H9 (cell line): Measurements from ENCODE around the gene TBC1D2. TPM values are rescaled to one million over a fixed set of nuclear protein-coding genes. Genes with fewer than 3 reads are reported as not detected.

ENCODE experiments used
- DNase-seq: peaks from one replicate; pipeline ENCODE4 v3.0.0-alpha.2; 2017
- H2AFZ ChIP-seq: one replicate; pipeline ENCODE4 v1.6.1; 2013; ENCODE audit warnings: mild to moderate bottlenecking, low read length, control low read depth, moderate library complexity
- H2AK5ac ChIP-seq: 2 replicates; pipeline ENCODE4 v1.6.1; 2013; ENCODE audit warnings: low read length, control low read depth, mixed read lengths; ENCODE audit not compliant: insufficient read length
- H2BK120ac ChIP-seq: one replicate; pipeline ENCODE4 v1.6.1; 2013; ENCODE audit warnings: low read depth, mild to moderate bottlenecking, low read length, control low read depth, inconsistent platforms; ENCODE audit not compliant: poor library complexity, severe bottlenecking
- H2BK12ac ChIP-seq: 2 replicates; pipeline ENCODE4 v1.6.1; 2013; ENCODE audit warnings: low read length, control low read depth, mixed read lengths, low read depth; ENCODE audit not compliant: insufficient read length
- H2BK15ac ChIP-seq: 2 replicates; pipeline ENCODE4 v1.6.1; 2013; ENCODE audit warnings: low read depth, low read length, control low read depth
- H2BK20ac ChIP-seq: one replicate; pipeline ENCODE4 v1.6.1; 2013; ENCODE audit warnings: low read depth, mild to moderate bottlenecking, low read length, control low read depth, inconsistent platforms; ENCODE audit not compliant: poor library complexity, severe bottlenecking
- H2BK5ac ChIP-seq: 2 replicates; pipeline ENCODE4 v1.6.1; 2013; ENCODE audit warnings: low read length, control low read depth, mixed read lengths; ENCODE audit not compliant: insufficient read length
- H3K14ac ChIP-seq: 2 replicates; pipeline ENCODE4 v1.6.1; 2013; ENCODE audit warnings: low read length, control low read depth; ENCODE audit not compliant: insufficient read depth
- H3K18ac ChIP-seq: 2 replicates; pipeline ENCODE4 v1.6.1; 2013; ENCODE audit warnings: low read depth, mild to moderate bottlenecking, mixed read lengths, low read length, control low read depth; ENCODE audit not compliant: insufficient read length
- H3K23ac ChIP-seq: 2 replicates; pipeline ENCODE4 v1.6.1; 2013; ENCODE audit warnings: low read length, control low read depth, mixed read lengths, low read depth; ENCODE audit not compliant: insufficient read length
- H3K23me2 ChIP-seq: 2 replicates; pipeline ENCODE4 v1.6.1; 2013; ENCODE audit warnings: low read depth, mild to moderate bottlenecking, mixed read lengths, low read length, control low read depth; ENCODE audit not compliant: insufficient read length, poor library complexity, severe bottlenecking
- H3K27ac ChIP-seq: 2 replicates; pipeline ENCODE4 v1.5.1; 2013; ENCODE audit warnings: low read length, control low read depth, mixed read lengths, low read depth; ENCODE audit not compliant: insufficient read length
- H3K27me3 ChIP-seq: 2 replicates; pipeline ENCODE4 v1.6.1; 2013; ENCODE audit warnings: low read length, control low read depth, inconsistent platforms; ENCODE audit not compliant: insufficient read depth
- H3K4ac ChIP-seq: 2 replicates; pipeline ENCODE4 v1.6.1; 2013; ENCODE audit warnings: low read depth, mild to moderate bottlenecking, control low read depth, inconsistent platforms, low read length, moderate library complexity
- H3K4me1 ChIP-seq: 2 replicates; pipeline ENCODE4 v1.6.1; 2013; ENCODE audit warnings: low read length, control low read depth, inconsistent platforms; ENCODE audit not compliant: insufficient read depth
- H3K4me2 ChIP-seq: 2 replicates; pipeline ENCODE4 v1.6.1; 2013; ENCODE audit warnings: low read length, control low read depth, mixed read lengths; ENCODE audit not compliant: insufficient read length, insufficient read depth
- H3K56ac ChIP-seq: 2 replicates; pipeline ENCODE4 v1.6.1; 2013; ENCODE audit warnings: low read depth, mild to moderate bottlenecking, mixed read lengths, low read length, control low read depth; ENCODE audit not compliant: insufficient read length
- H3K79me1 ChIP-seq: 2 replicates; pipeline ENCODE4 v1.6.1; 2013; ENCODE audit warnings: low read depth, mild to moderate bottlenecking, moderate library complexity, low read length, control low read depth, inconsistent platforms; ENCODE audit not compliant: insufficient read depth, poor library complexity, severe bottlenecking
- H3K79me2 ChIP-seq: 2 replicates; pipeline ENCODE4 v1.6.1; 2013; ENCODE audit warnings: low read length, control low read depth, inconsistent platforms; ENCODE audit not compliant: insufficient read depth
- H3K9ac ChIP-seq: 2 replicates; pipeline ENCODE4 v1.6.1; 2013; ENCODE audit warnings: low read length, control low read depth, mixed read lengths; ENCODE audit not compliant: insufficient read length; ENCODE audit errors: extremely low read depth
- H3K9me3 ChIP-seq: one replicate; pipeline ENCODE4 v1.6.1; 2013; ENCODE audit warnings: low read depth, low read length, inconsistent platforms; ENCODE audit not compliant: control insufficient read depth
- H3T11ph ChIP-seq: one replicate; pipeline ENCODE4 v1.6.1; 2013; ENCODE audit warnings: mild to moderate bottlenecking, low read length, control low read depth, inconsistent platforms
- H4K20me1 ChIP-seq: one replicate; pipeline ENCODE4 v1.6.1; 2013; ENCODE audit not compliant: control insufficient read depth, insufficient read length, insufficient read depth
- H4K5ac ChIP-seq: 2 replicates; pipeline ENCODE4 v1.6.1; 2013; ENCODE audit warnings: low read depth, mild to moderate bottlenecking, mixed read lengths, low read length, control low read depth; ENCODE audit not compliant: insufficient read length
- H4K8ac ChIP-seq: replicated peaks from 2 replicates; pipeline ENCODE4 v1.6.1; 2013; ENCODE audit warnings: low read length, control low read depth, mixed read lengths, low read depth; ENCODE audit not compliant: insufficient read length
- H4K91ac ChIP-seq: 2 replicates; pipeline ENCODE4 v1.6.1; 2013; ENCODE audit warnings: low read depth, mild to moderate bottlenecking, moderate library complexity, mixed read lengths, low read length, control low read depth; ENCODE audit not compliant: insufficient read length
- H3K27ac Mint-ChIP-seq, 3 experiments: 2 replicates in 2 of 3; 3 replicates in 1 of 3; pipeline ENCODE4 v1.8.0; 2020 to 2021; ENCODE audit warnings: mixed read lengths in 3 of 3, mild to moderate bottlenecking in 1 of 3, moderate library complexity in 1 of 3
- H3K27me3 Mint-ChIP-seq: 2 replicates; pipeline ENCODE4 v1.8.0; 2021; ENCODE audit warnings: low read depth, mild to moderate bottlenecking, moderate library complexity, mixed read lengths
- H3K36me3 Mint-ChIP-seq, 3 experiments: 2 replicates in 2 of 3; 3 replicates in 1 of 3; pipeline ENCODE4 v1.8.0; 2020 to 2021; ENCODE audit warnings: low read depth in 3 of 3, mixed read lengths in 3 of 3; ENCODE audit not compliant: insufficient read depth in 1 of 3
- H3K4me1 Mint-ChIP-seq, 2 experiments: 2 replicates each; pipeline ENCODE4 v1.8.0; 2020; ENCODE audit warnings: mixed read lengths in 2 of 2
- H3K4me3 Mint-ChIP-seq, 2 experiments: 2 replicates in 1 of 2; 3 replicates in 1 of 2; pipeline ENCODE4 v1.8.0; 2020 to 2021; ENCODE audit warnings: mild to moderate bottlenecking in 2 of 2, mixed read lengths in 2 of 2, moderate library complexity in 1 of 2
- H3K9me3 Mint-ChIP-seq, 2 experiments: 2 replicates in 1 of 2; 3 replicates in 1 of 2; pipeline ENCODE4 v1.8.0; 2020; ENCODE audit warnings: mild to moderate bottlenecking in 2 of 2, mixed read lengths in 2 of 2, moderate library complexity in 1 of 2
- CTCF ChIP-seq: fragments of 200-600 bp; sonication (generic); conservative IDR thresholded peaks from 3 replicates; pipeline ENCODE4 v1.8.0; 2021; ENCODE audit warnings: antibody characterized with exemption, mild to moderate bottlenecking
- WGBS: extraction: QIAGEN DNeasy Blood & Tissue Kit; methylation state at CpG from one replicate; pipeline ENCODE4 v1.1.7; 2013; ENCODE audit warnings: missing lambda C conversion rate, low lambda C conversion rate, mixed read lengths; ENCODE audit not compliant: insufficient read length; ENCODE audit errors: extremely low coverage; 5-methylcytosine and 5-hydroxymethylcytosine counted together
- total RNA-seq: library from RNA; stranded (reverse); gene quantifications from 2 replicates; pipeline ENCODE4 v1.2.1, GENCODE V29; 2021

Gene TBC1D2
- total RNA-seq, 1 experiment from 2014 or later = 2.9 TPM

DNA sequence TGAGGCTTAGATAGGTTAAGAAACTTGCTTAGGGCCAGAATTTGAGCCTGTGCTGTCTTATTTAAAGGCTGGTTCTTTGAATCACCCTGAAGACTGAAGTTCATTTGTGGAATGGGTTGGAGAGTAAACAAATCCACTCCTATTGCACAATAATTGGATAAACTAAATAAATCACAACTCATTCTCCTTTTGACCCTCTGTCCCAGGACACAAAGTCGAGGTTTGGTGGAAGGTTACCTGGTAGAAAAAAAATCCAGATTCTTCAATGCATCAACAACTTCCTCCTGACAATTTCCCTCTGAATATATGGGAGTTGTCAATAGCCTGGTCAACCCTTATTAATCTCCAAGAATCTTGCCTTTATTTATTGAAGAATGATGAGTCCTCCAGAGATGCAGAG is 28.9 kb downstream of the TBC1D2 start:
- H4K5ac ChIP-seq = no peak overlapping the region
- Mint-ChIP-seq H3K27ac (no peak overlapping the region), H3K9me3 (no peaks in the 10 kb centered on the region; a peak in 1 of 5 replicates), H3K4me1 (peaks cover 6 to 9% of the 10 kb centered on the region in 2 experiments), H3K4me3 (no peak overlapping the region), H3K27me3 (no peaks in the 10 kb centered on the region), H3K36me3 (peaks cover 0 to 17% (median 4%) of the 10 kb centered on the region in 3 experiments; a peak in 5 of 7 replicates)
- no peak for TF ChIP-seq CTCF
- no peaks in the 10 kb centered on the region for H3K79me1 ChIP-seq
- H3T11ph ChIP-seq = no peak overlapping the region
- no CpG with 5 or more reads among the region's 1 CpG for WGBS
- no peak overlapping the region for H3K4me2 ChIP-seq
- H2AFZ ChIP-seq = no peak overlapping the region
- no peaks in the 10 kb centered on the region for H3K23me2 ChIP-seq
- H2BK20ac ChIP-seq = no peak overlapping the region
- H3K56ac ChIP-seq = no peak overlapping the region
- H3K4ac ChIP-seq = no peak overlapping the region
- no peaks in the 10 kb centered on the region for H4K20me1 ChIP-seq
- no peak overlapping the region for H3K18ac ChIP-seq
- H2BK5ac ChIP-seq = no peak overlapping the region
- H2BK12ac ChIP-seq = no peak overlapping the region
- no peaks in the 10 kb centered on the region for H3K79me2 ChIP-seq
- no peak overlapping the region for H3K23ac ChIP-seq
- no peak overlapping the region for H3K27ac ChIP-seq
- H3K27me3 ChIP-seq = no peaks in the 10 kb centered on the region
- no peak overlapping the region for H2BK15ac ChIP-seq
- no peak overlapping the region for H4K8ac ChIP-seq
- DNase-seq = no peak
- no peak overlapping the region for H2AK5ac ChIP-seq
- no peak overlapping the region for H3K9ac ChIP-seq
- H2BK120ac ChIP-seq = no peak overlapping the region
- H3K14ac ChIP-seq = no peak overlapping the region
- H3K4me1 ChIP-seq = no peaks in the 10 kb centered on the region
- H4K91ac ChIP-seq = no peak overlapping the region
- no peaks in the 10 kb centered on the region for H3K9me3 ChIP-seq
